HG03064 (cell line): ENCODE results near the gene COL24A1.
"Not testable (repeated sequence)": the region's sequence is repeated elsewhere in the genome, so short reads cannot be mapped to it uniquely, and the experiment has no call there.

ENCODE experiments used
- ATAC-seq: cut with Tn5 transposase; IDR thresholded peaks from one replicate; pipeline ENCODE4 v1.9.1; 2021; ENCODE audit warnings: low read depth; ENCODE audit not compliant: unreplicated experiment

The COL24A1 gene

GRCh38 chr1:85830837-85831236, 325.7 kb downstream of the COL24A1 start:
- no peak for ATAC-seq

- no peak for ATAC-seq
Observed at GRCh38 chr1:85824066-85824840, 332.3 kb downstream of the COL24A1 start.

GRCh38 chr1:85822696-85823095, 333.9 kb downstream of the COL24A1 start:
- ATAC-seq: no peak

- ATAC-seq: no peak
Observed at GRCh38 chr1:85818371-85818770, 338.2 kb downstream of the COL24A1 start.

- ATAC-seq: no peak
Observed at GRCh38 chr1:85816606-85817005, 340.0 kb downstream of the COL24A1 start.

- no peak for ATAC-seq
Observed at GRCh38 chr1:85815906-85816305, 340.7 kb downstream of the COL24A1 start.

GRCh38 chr1:85806236-85806965, 350.2 kb downstream of the COL24A1 start:
- ATAC-seq: no peak

GRCh38 chr1:85801520-85801919, 355.1 kb downstream of the COL24A1 start:
- no peak for ATAC-seq

- no peak for ATAC-seq
Observed at GRCh38 chr1:85799737-85800136, 356.8 kb downstream of the COL24A1 start.

- no peak for ATAC-seq
Observed at GRCh38 chr1:85798419-85798818, 358.2 kb downstream of the COL24A1 start.

- not testable (repeated sequence) for ATAC-seq
Observed at GRCh38 chr1:85777021-85777420, 379.6 kb downstream of the COL24A1 start.

GRCh38 chr1:85762804-85763203, 393.8 kb downstream of the COL24A1 start:
- ATAC-seq: no peak

- no peak for ATAC-seq
Observed at GRCh38 chr1:85756864-85757263, 399.7 kb downstream of the COL24A1 start.

GRCh38 chr1:85748120-85748519, 408.5 kb downstream of the COL24A1 start:
- ATAC-seq: no peak

GRCh38 chr1:85746777-85747176, 409.8 kb downstream of the COL24A1 start:
- ATAC-seq: no peak

GRCh38 chr1:85743814-85744213, 412.8 kb downstream of the COL24A1 start:
- ATAC-seq: no peak

GRCh38 chr1:85734931-85735330, 421.6 kb downstream of the COL24A1 start:
- no peak for ATAC-seq

GRCh38 chr1:85718678-85719340, 437.8 kb downstream of the COL24A1 start:
- ATAC-seq: no peak

GRCh38 chr1:85714418-85715114, 442.0 kb downstream of the COL24A1 start:
- ATAC-seq: not testable (repeated sequence)

- no peak for ATAC-seq
Observed at GRCh38 chr1:85708829-85709227, 447.7 kb downstream of the COL24A1 start.
